WTC11 (cell line): Measurements from ENCODE around the gene UCP1. TPM values are rescaled to one million over a fixed set of nuclear protein-coding genes. Genes with fewer than 3 reads are reported as not detected.

Experiments used
- ATAC-seq: fragments of 200-7000 bp; cut with Tn5 transposase; 2 replicates; pipeline ENCODE4 v1.10.0; 2021; ENCODE audit warnings: mild to moderate bottlenecking, moderate library complexity
- CTCF ChIA-PET: fragments of 300-600 bp; sonication (Branson Sonifier 250); formaldehyde crosslinking; loops from one replicate; lab custom pipeline; 2021; ENCODE audit warnings: antibody characterized with exemption; lab: Charles Lee
- POLR2A ChIA-PET: fragments of 350-600 bp; sonication (Branson Sonifier 250); formaldehyde crosslinking; loops from one replicate; lab custom pipeline; 2021; ENCODE audit warnings: antibody characterized with exemption; lab: Charles Lee
- DNase-seq: peaks from one replicate; pipeline ENCODE4 v3.0.0; 2021; ENCODE audit warnings: low spot score
- H3K27ac Mint-ChIP-seq: 2 replicates; pipeline ENCODE4 v1.8.0; 2021; ENCODE audit warnings: mixed read lengths
- H3K27me3 Mint-ChIP-seq: 2 replicates; pipeline ENCODE4 v1.8.0; 2021; ENCODE audit warnings: low read depth, mild to moderate bottlenecking, moderate library complexity, mixed read lengths
- H3K36me3 Mint-ChIP-seq: 2 replicates; pipeline ENCODE4 v1.8.0; 2021; ENCODE audit warnings: mixed read lengths
- H3K4me1 Mint-ChIP-seq: 2 replicates; pipeline ENCODE4 v1.8.0; 2022; ENCODE audit warnings: mixed read lengths
- H3K4me3 Mint-ChIP-seq: 2 replicates; pipeline ENCODE4 v1.8.0; 2021; ENCODE audit warnings: mild to moderate bottlenecking, moderate library complexity, mixed read lengths
- H3K9me3 Mint-ChIP-seq: 2 replicates; pipeline ENCODE4 v1.8.0; 2021; ENCODE audit warnings: mixed read lengths
- ATF6 ChIP-seq: sonication (generic); formaldehyde crosslinking; IDR thresholded peaks from 2 replicates; pipeline ENCODE4 v1.8.1; 2023; ENCODE audit warnings: mild to moderate bottlenecking, missing genetic modification reagents
- CTCF ChIP-seq: fragments of 200-600 bp; IDR thresholded peaks from 2 replicates; pipeline ENCODE4 v1.8.0; 2022; ENCODE audit warnings: antibody characterized with exemption
- E2F1 ChIP-seq: sonication (generic); formaldehyde crosslinking; IDR thresholded peaks from 2 replicates; pipeline ENCODE4 v1.8.0; 2022; ENCODE audit warnings: mild to moderate bottlenecking, missing genetic modification reagents
- GRHL2 ChIP-seq: fragments of 250-450 bp; sonication (Bioruptor Pico); IDR thresholded peaks from 2 replicates; pipeline ENCODE4 v1.8.0; 2022; ENCODE audit warnings: mild to moderate bottlenecking, moderate library complexity; ENCODE audit not compliant: insufficient replicate concordance, severe bottlenecking
- GTF2I ChIP-seq: fragments of 250-450 bp; sonication (Bioruptor Pico); conservative IDR thresholded peaks from 2 replicates; pipeline ENCODE4 v1.4.0; 2021; ENCODE audit warnings: mild to moderate bottlenecking
- SMAD3 ChIP-seq: sonication (generic); formaldehyde crosslinking; IDR thresholded peaks from 2 replicates; pipeline ENCODE4 v1.8.0; 2022; ENCODE audit warnings: missing genetic modification reagents, mild to moderate bottlenecking, borderline replicate concordance
- SMAD4 ChIP-seq: sonication (generic); formaldehyde crosslinking; IDR thresholded peaks from 2 replicates; pipeline ENCODE4 v1.8.0; 2022; ENCODE audit warnings: mild to moderate bottlenecking, missing genetic modification reagents
- SP1 ChIP-seq: sonication (generic); formaldehyde crosslinking; conservative IDR thresholded peaks from 2 replicates; pipeline ENCODE4 v1.8.1; 2022; ENCODE audit warnings: missing genetic modification reagents
- TEAD1 ChIP-seq: sonication (generic); formaldehyde crosslinking; IDR thresholded peaks from 2 replicates; pipeline ENCODE4 v1.8.0; 2022; ENCODE audit warnings: mild to moderate bottlenecking, missing genetic modification reagents
- USF1 ChIP-seq: sonication (generic); formaldehyde crosslinking; IDR thresholded peaks from 2 replicates; pipeline ENCODE4 v1.8.0; 2022; ENCODE audit warnings: mild to moderate bottlenecking, missing genetic modification reagents
- ZMAT4 ChIP-seq: fragments of 250-450 bp; sonication (Bioruptor Pico); IDR thresholded peaks from 2 replicates; pipeline ENCODE4 v1.9.0; 2021; ENCODE audit warnings: mild to moderate bottlenecking
- ZNF219 ChIP-seq: sonication (generic); formaldehyde crosslinking; IDR thresholded peaks from 2 replicates; pipeline ENCODE4 v1.8.0; 2023; ENCODE audit warnings: missing genetic modification reagents, mild to moderate bottlenecking, borderline replicate concordance
- ZNF396 ChIP-seq: fragments of 250-450 bp; sonication (Bioruptor Pico); IDR thresholded peaks from 2 replicates; pipeline ENCODE4 v1.8.0; 2021; ENCODE audit warnings: mild to moderate bottlenecking, moderate library complexity, borderline replicate concordance
- ZNF425 ChIP-seq: fragments of 250-450 bp; sonication (Bioruptor Pico); conservative IDR thresholded peaks from 2 replicates; pipeline ENCODE4 v1.9.0; 2021; ENCODE audit warnings: mild to moderate bottlenecking
- ZNF512 ChIP-seq: sonication (generic); formaldehyde crosslinking; IDR thresholded peaks from 2 replicates; pipeline ENCODE4 v1.8.1; 2022; ENCODE audit warnings: missing genetic modification reagents, borderline replicate concordance
- ZNF532 ChIP-seq: fragments of 250-450 bp; sonication (Bioruptor Pico); IDR thresholded peaks from 2 replicates; pipeline ENCODE4 v1.9.0; 2021; ENCODE audit warnings: mild to moderate bottlenecking, borderline replicate concordance
- ZNF671 ChIP-seq: fragments of 250-450 bp; sonication (Bioruptor Pico); IDR thresholded peaks from 2 replicates; pipeline ENCODE4 v1.8.0; 2021; ENCODE audit warnings: mild to moderate bottlenecking
- total RNA-seq: library from RNA; stranded (reverse); gene quantifications from 3 replicates; pipeline ENCODE4 v1.2.3, GENCODE V29; 2021

Gene UCP1
- total RNA-seq, 1 experiment from 2014 or later, result 0.15 TPM

GRCh38 chr4:140559696-140560095 is 9.1 kb downstream of the UCP1 start:
- Mint-ChIP-seq H3K27ac (no peak overlapping the region), H3K27me3 (no peaks in the 10 kb centered on the region; the same call in 1 of the 2 replicates), H3K9me3 (no peaks in the 10 kb centered on the region), H3K4me1 (peaks cover 34% of the 10 kb centered on the region), H3K36me3 (no peaks in the 10 kb centered on the region), H3K4me3 (no peak overlapping the region)
- DNase-seq (no peak), ATAC-seq (no peak)
- TF ChIP-seq GTF2I (CRISPR knock-in tag) (no peak), GRHL2 (no peak), ZNF396 (CRISPR knock-in tag) (no peak), ZMAT4 (CRISPR knock-in tag) (no peak), ZNF532 (no peak)
- CTCF ChIA-PET, result interaction anchor here (1.5 kb wide), 1 partner anchor 200 kb away, joined by 3 read pairs; no protein-coding TSS in a partner anchor
- POLR2A ChIA-PET, result no interaction called here

- ChIA-PET POLR2A (interaction anchor here (0.6 kb wide), 1 partner anchor 360 kb away, joined by 3 read pairs; no protein-coding TSS in a partner anchor), CTCF (interaction anchor here (0.7 to 2.7 kb wide), 4 partner anchors 10 to 131 kb away, joined by 4 to 9 read pairs (median 7); partner anchors contain the start of genes ELMOD2 and UCP1)
- Mint-ChIP-seq H3K27ac (peak overlapping the region; percentile 48), H3K4me3 (0 out of 2 replicates have a peak overlapping the region, but pooled peaks have one; percentile 10), H3K27me3 (no peaks in the 10 kb centered on the region; the same call in 1 of the 2 replicates), H3K4me1 (peaks cover 44% of the 10 kb centered on the region), H3K36me3 (no peaks in the 10 kb centered on the region), H3K9me3 (no peaks in the 10 kb centered on the region)
- peak; percentile 91 for ATAC-seq
- DNase-seq, result no peak
- TF ChIP-seq TEAD1 (CRISPR knock-in tag) (no peak), E2F1 (CRISPR knock-in tag) (no peak), USF1 (CRISPR knock-in tag) (no peak), ATF6 (CRISPR knock-in tag) (no peak), ZNF396 (CRISPR knock-in tag) (no peak), ZNF219 (no peak), GRHL2 (no peak), SMAD3 (no peak), ZNF512 (CRISPR knock-in tag) (no peak), SMAD4 (CRISPR knock-in tag) (no peak), ZNF425 (CRISPR knock-in tag) (no peak), ZNF671 (CRISPR knock-in tag) (no peak), CTCF (no peak), SP1 (CRISPR knock-in tag) (no peak)
Measured at GRCh38 chr4:140557831-140558435, 10.8 kb downstream of the UCP1 start.
